HepG2 (cell line): Measurements from ENCODE around the gene HEXD. TPM values are rescaled to one million over a fixed set of nuclear protein-coding genes. Genes with fewer than 3 reads are reported as not detected.
"Not testable (repeated sequence)": the region's sequence is repeated elsewhere in the genome, so short reads cannot be mapped to it uniquely, and the experiment has no call there.

Experiments
- ATAC-seq: fragments of 200-7000 bp; cut with Tn5 transposase; 3 replicates; pipeline ENCODE4 v1.9.1; 2020; ENCODE audit warnings: mild to moderate bottlenecking, moderate library complexity
- BruUV-seq: library from RNA; stranded (reverse); fragments of 400-500 nt; replicated peaks from 2 replicates; lab custom pipeline; 2021; lab: Mats Ljungman, UMichigan
- CTCF ChIA-PET: fragments of 300-600 bp; formaldehyde crosslinking; extraction: SDS; loops from one replicate; lab custom pipeline; 2021; ENCODE audit warnings: low total read pairs, inconsistent platforms, low intra/inter-chr PET ratio; lab: Yijun Ruan, JAX
- POLR2A ChIA-PET: fragments of 350-600 bp; sonication (Branson Sonifier 250); formaldehyde crosslinking; loops from one replicate; lab custom pipeline; 2020; ENCODE audit warnings: antibody characterized with exemption, inconsistent platforms; lab: Yijun Ruan, JAX
- DNase-seq: peaks from one replicate; pipeline ENCODE4 v3.0.0-alpha.2; 2015; ENCODE audit warnings: low spot score
- FAIRE-seq: peaks from 3 replicates; lab custom pipeline; 2011; peaks lifted over from hg19 to GRCh38; lab: Jason Lieb, UNC
- H2AFZ ChIP-seq: one replicate; pipeline ENCODE4 v1.6.1; 2011; ENCODE audit warnings: low read length, inconsistent platforms
- H3K27ac ChIP-seq: fragments of 300-600 bp; 3 replicates; pipeline ENCODE4 v1.8.0; 2011; ENCODE audit warnings: mixed run types, mild to moderate bottlenecking, mixed read lengths, low read length, inconsistent platforms; ENCODE audit not compliant: insufficient read depth; ENCODE audit errors: extremely low read length
- H3K27me3 ChIP-seq, 2 experiments: fragments of 200-600 bp in 1 of 2; 2 replicates in 1 of 2; 3 replicates in 1 of 2; pipeline versions ENCODE4 v1.6.0 to v1.8.0; 2011; ENCODE audit warnings: low read length in 2 of 2, mild to moderate bottlenecking in 2 of 2, moderate library complexity in 2 of 2, inconsistent platforms in 1 of 2; ENCODE audit not compliant: insufficient read depth in 2 of 2, control insufficient read depth in 1 of 2
- H3K36me3 ChIP-seq, 2 experiments: fragments of 200-600 bp in 1 of 2; replicated peaks in 1 of 2; 2 replicates in 1 of 2; 3 replicates in 1 of 2; pipeline versions ENCODE4 v1.5.1 to v1.8.0; 2011; ENCODE audit warnings: low read length in 2 of 2, inconsistent platforms in 1 of 2; ENCODE audit not compliant: insufficient read depth in 2 of 2, control insufficient read depth in 1 of 2
- H3K4me1 ChIP-seq: 2 replicates; pipeline ENCODE4 v1.5.1; 2012; ENCODE audit warnings: low read length, inconsistent platforms; ENCODE audit not compliant: insufficient read depth
- H3K4me2 ChIP-seq: 2 replicates; pipeline ENCODE4 v1.6.0; 2011; ENCODE audit warnings: low read depth, low read length, inconsistent platforms
- H3K4me3 ChIP-seq, 3 experiments: fragments of 200-600 bp in 1 of 3; sonication (generic), shearing (Covaris generic) in 1 of 3; replicated peaks in 1 of 3; 2 replicates each; pipeline ENCODE4 v1.5.1; 2011 to 2016; ENCODE audit warnings: low read length in 3 of 3, inconsistent platforms in 2 of 3, low read depth in 2 of 3, mild to moderate bottlenecking in 2 of 3, control low read depth in 1 of 3, mixed read lengths in 1 of 3; ENCODE audit not compliant: insufficient read depth in 1 of 3
- H3K79me2 ChIP-seq: one replicate; pipeline ENCODE4 v1.6.1; 2011; ENCODE audit warnings: low read length, inconsistent platforms; ENCODE audit not compliant: insufficient read depth
- H3K9ac ChIP-seq: 2 replicates; pipeline ENCODE4 v1.6.0; 2011; ENCODE audit warnings: mild to moderate bottlenecking, low read depth, low read length, inconsistent platforms; ENCODE audit not compliant: insufficient read depth
- H3K9me3 ChIP-seq: 2 replicates; pipeline ENCODE4 v1.5.1; 2012; ENCODE audit warnings: mild to moderate bottlenecking, low read length
- H4K20me1 ChIP-seq: 2 replicates; pipeline ENCODE4 v1.6.0; 2011; ENCODE audit warnings: inconsistent platforms, mild to moderate bottlenecking, low read length, moderate library complexity; ENCODE audit not compliant: insufficient read depth
- ZNF335 ChIP-seq: sonication (generic); formaldehyde crosslinking; IDR thresholded peaks from 2 replicates; pipeline ENCODE4 v1.4.0; 2020; ENCODE audit warnings: missing genetic modification reagents
- ZNF709 ChIP-seq: sonication (generic); formaldehyde crosslinking; IDR thresholded peaks from 2 replicates; pipeline ENCODE4 v1.5.0; 2020; ENCODE audit warnings: mild to moderate bottlenecking, missing genetic modification reagents
- ZSCAN29 ChIP-seq: sonication (generic); formaldehyde crosslinking; conservative IDR thresholded peaks from 2 replicates; pipeline ENCODE4 v1.4.0; 2020; ENCODE audit warnings: mild to moderate bottlenecking, missing genetic modification reagents
- WGBS: methylation state at CpG from one replicate; pipeline ENCODE4 v1.1.6; 2017; ENCODE audit warnings: low lambda C conversion rate; 5-methylcytosine and 5-hydroxymethylcytosine counted together
- in situ Hi-C: cut with HindIII; loops from 2 replicates; pipeline ENCODE4 v1.10.0; 2017; ENCODE audit warnings: low pct_unique_long_range_greater_than_20kb; ENCODE audit not compliant: extremely low pct_ligation_motif_present
- intact Hi-C: fragments of 100-400 bp; cut with micrococcal nuclease; formaldehyde crosslinking; loops from one replicate; pipeline ENCODE4 v1.10.0; 2022; ENCODE audit not compliant: unreplicated experiment
- polyA plus RNA-seq, 8 experiments: library from polyadenylated mRNA; depleted of rRNA in 3 of 8; stranded (reverse) in 7 of 8; unstranded in 1 of 8; fragments of >200 nt; fragmentation: Illumina TruSeq in 4 of 8; extraction: Trizol in 4 of 8; gene quantifications; 2 replicates each; pipeline versions ENCODE4 v1.2.1 to v1.2.3, GENCODE V29; 2011 to 2016; ENCODE audit warnings: low read depth in 4 of 8, missing spikeins in 1 of 8, mixed read lengths in 1 of 8; ENCODE audit not compliant: insufficient read depth in 1 of 8
- total RNA-seq, 5 experiments: library from RNA; depleted of rRNA; stranded (reverse); fragments of >200 nt; fragmentation: Illumina TruSeq; extraction: Trizol; gene quantifications; 2 replicates each; pipeline ENCODE4 v1.2.3, GENCODE V29; 2016; ENCODE audit warnings: low read depth in 1 of 5

Gene HEXD
- total and polyA plus RNA-seq, 2 of the 13 experiments (the other 11 are each of a cell fraction or from before 2014, with no cell fraction given): 22.3 to 41.8 TPM

DNA sequence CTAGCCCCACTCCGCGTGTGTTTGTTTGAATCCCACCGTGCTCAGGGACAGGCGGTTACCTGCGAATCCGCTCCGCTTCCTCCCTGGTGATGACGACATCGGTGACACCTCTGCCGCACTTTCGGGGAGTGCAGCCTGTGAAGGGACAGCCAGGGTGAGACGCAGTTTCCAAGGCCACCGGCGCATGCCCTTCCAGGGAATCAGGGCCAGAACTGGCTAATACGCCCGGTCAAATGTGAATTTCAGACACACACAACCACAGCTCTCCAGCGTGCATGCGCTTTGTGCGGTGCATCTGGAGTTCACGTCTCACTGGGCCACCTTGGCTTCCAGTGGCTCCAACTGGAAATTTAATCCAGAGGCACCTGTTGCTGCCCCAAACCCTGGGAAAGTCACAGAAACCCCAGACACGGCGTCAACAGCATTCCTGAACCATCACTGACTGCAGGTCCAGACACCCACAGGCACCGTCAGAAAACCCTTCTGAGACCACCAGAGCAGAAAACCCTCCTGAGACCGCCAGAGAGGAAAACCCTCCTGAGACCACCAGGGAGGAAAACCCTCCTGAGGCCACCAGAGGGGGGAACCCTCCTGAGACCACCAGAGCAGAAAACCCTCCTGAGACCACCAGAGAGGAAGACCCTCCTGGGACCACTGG lies 6.6 kb upstream of the HEXD start:
- peaks cover 2 to 16% of the 10 kb centered on the region in 2 experiments; a peak in 3 of 5 replicates for H3K36me3 ChIP-seq
- in situ Hi-C loops (loop anchor here (5.0 kb wide), 1 partner anchor 59 kb away; no protein-coding TSS in a partner anchor), intact Hi-C loops (loop anchor here (2.0 kb wide), 1 partner anchor 65 kb away; no protein-coding TSS in a partner anchor)
- ATAC-seq: no peak
- no peak overlapping the region for H2AFZ ChIP-seq
- CTCF ChIA-PET: no interaction called here
- H3K79me2 ChIP-seq: no peaks in the 10 kb centered on the region
- FAIRE-seq: no peak
- POLR2A ChIA-PET: no interaction called here
- H3K4me3 ChIP-seq: no peak overlapping the region
- no peak overlapping the region for H3K4me2 ChIP-seq
- BruUV-seq: no TSS peak
- peaks cover 25% of the 10 kb centered on the region for H3K4me1 ChIP-seq
- no peak overlapping the region for H3K27ac ChIP-seq
- no peak overlapping the region for H3K9ac ChIP-seq
- H4K20me1 ChIP-seq: peaks cover 18% of the 10 kb centered on the region; the same call in 1 of the 2 replicates
- no peak for DNase-seq
- H3K9me3 ChIP-seq: no peaks in the 10 kb centered on the region
- 98% methylated on average over 22 of the region's 24 CpGs for WGBS
- H3K27me3 ChIP-seq: no peaks in the 10 kb centered on the region
- 0 out of 2 replicates have a peak, but pooled peaks have one; percentile 24 for TF ChIP-seq ZNF709 (CRISPR knock-in tag)
- TF ChIP-seq ZSCAN29 (CRISPR knock-in tag): no peak
- TF ChIP-seq ZNF335 (CRISPR knock-in tag): no peak

GRCh38 chr17:82412081-82412480 lies 6.1 kb upstream of the HEXD start:
- ATAC-seq, H3K9ac ChIP-seq, H3K27ac ChIP-seq, H3K27me3 ChIP-seq, H3K79me2 ChIP-seq, FAIRE-seq, BruUV-seq, DNase-seq, H3K4me2 ChIP-seq, H2AFZ ChIP-seq, H3K9me3 ChIP-seq, CTCF ChIA-PET, H3K4me3 ChIP-seq: not testable (repeated sequence)
- Histone ChIP-seq H4K20me1 (peaks cover 18% of the 10 kb centered on the region; the same call in 1 of the 2 replicates), H3K36me3 (peaks cover 2 to 16% of the 10 kb centered on the region in 2 experiments; a peak in 3 of 5 replicates), H3K4me1 (peaks cover 26% of the 10 kb centered on the region)
- 92% methylated on average over 16 of the region's 16 CpGs for WGBS
- intact Hi-C loops: loop anchor here (2.0 kb wide), 1 partner anchor 65 kb away; no protein-coding TSS in a partner anchor
- in situ Hi-C loops: loop anchor here (5.0 kb wide), 1 partner anchor 60 kb away; no protein-coding TSS in a partner anchor
- POLR2A ChIA-PET: interaction anchor here (1.1 kb wide), 1 partner anchor 27 kb away, joined by 4 read pairs; no protein-coding TSS in a partner anchor
